GM15510 (cell line): ENCODE data around the gene AXIN1.

Experiments
- POLR2A ChIP-seq: IDR thresholded peaks from 3 replicates; pipeline ENCODE4 v1.6.1; 2011; ENCODE audit warnings: borderline replicate concordance; ENCODE audit not compliant: insufficient read length; ENCODE audit errors: extremely low read depth

The AXIN1 gene

GRCh38 chr16:301950-302349, 50.6 kb downstream of the AXIN1 start:
- TF ChIP-seq POLR2A = no peak

- no peak for TF ChIP-seq POLR2A
Measured at GRCh38 chr16:301235-301634, 51.3 kb downstream of the AXIN1 start.

GRCh38 chr16:297832-298231, 54.7 kb downstream of the AXIN1 start:
- TF ChIP-seq POLR2A = no peak

- no peak for TF ChIP-seq POLR2A
Measured at GRCh38 chr16:296806-297510, 55.6 kb downstream of the AXIN1 start.

- TF ChIP-seq POLR2A = no peak
Measured at GRCh38 chr16:296276-296675, 56.2 kb downstream of the AXIN1 start.

- no peak for TF ChIP-seq POLR2A
Measured at GRCh38 chr16:293043-293775, 59.3 kb downstream of the AXIN1 start.

GRCh38 chr16:291539-291938, 61.0 kb downstream of the AXIN1 start:
- TF ChIP-seq POLR2A = no peak

GRCh38 chr16:290681-291405, 61.7 kb downstream of the AXIN1 start:
- TF ChIP-seq POLR2A = no peak

GRCh38 chr16:290015-290680, 62.4 kb downstream of the AXIN1 start:
- TF ChIP-seq POLR2A = no peak

GRCh38 chr16:289395-289997, 63.0 kb downstream of the AXIN1 start:
- TF ChIP-seq POLR2A = no peak

GRCh38 chr16:287981-288920, 64.3 kb downstream of the AXIN1 start:
- no peak for TF ChIP-seq POLR2A

- TF ChIP-seq POLR2A = no peak
Measured at GRCh38 chr16:287298-287811, 65.2 kb downstream of the AXIN1 start.
